GM21360 (cell line): Measurements from ENCODE around the gene ISLR2.
A peak's percentile ranks its signal among the peaks of the same experiment; 100 is the strongest.
"Not testable (repeated sequence)": the region's sequence is repeated elsewhere in the genome, so short reads cannot be mapped to it uniquely, and the experiment has no call there.

Experiments used
- ATAC-seq: cut with Tn5 transposase; IDR thresholded peaks from one replicate; pipeline ENCODE4 v1.9.1; 2021; ENCODE audit warnings: mild to moderate bottlenecking, moderate library complexity; ENCODE audit not compliant: unreplicated experiment

ISLR2 gene, protein sequence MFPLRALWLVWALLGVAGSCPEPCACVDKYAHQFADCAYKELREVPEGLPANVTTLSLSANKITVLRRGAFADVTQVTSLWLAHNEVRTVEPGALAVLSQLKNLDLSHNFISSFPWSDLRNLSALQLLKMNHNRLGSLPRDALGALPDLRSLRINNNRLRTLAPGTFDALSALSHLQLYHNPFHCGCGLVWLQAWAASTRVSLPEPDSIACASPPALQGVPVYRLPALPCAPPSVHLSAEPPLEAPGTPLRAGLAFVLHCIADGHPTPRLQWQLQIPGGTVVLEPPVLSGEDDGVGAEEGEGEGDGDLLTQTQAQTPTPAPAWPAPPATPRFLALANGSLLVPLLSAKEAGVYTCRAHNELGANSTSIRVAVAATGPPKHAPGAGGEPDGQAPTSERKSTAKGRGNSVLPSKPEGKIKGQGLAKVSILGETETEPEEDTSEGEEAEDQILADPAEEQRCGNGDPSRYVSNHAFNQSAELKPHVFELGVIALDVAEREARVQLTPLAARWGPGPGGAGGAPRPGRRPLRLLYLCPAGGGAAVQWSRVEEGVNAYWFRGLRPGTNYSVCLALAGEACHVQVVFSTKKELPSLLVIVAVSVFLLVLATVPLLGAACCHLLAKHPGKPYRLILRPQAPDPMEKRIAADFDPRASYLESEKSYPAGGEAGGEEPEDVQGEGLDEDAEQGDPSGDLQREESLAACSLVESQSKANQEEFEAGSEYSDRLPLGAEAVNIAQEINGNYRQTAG

DNA sequence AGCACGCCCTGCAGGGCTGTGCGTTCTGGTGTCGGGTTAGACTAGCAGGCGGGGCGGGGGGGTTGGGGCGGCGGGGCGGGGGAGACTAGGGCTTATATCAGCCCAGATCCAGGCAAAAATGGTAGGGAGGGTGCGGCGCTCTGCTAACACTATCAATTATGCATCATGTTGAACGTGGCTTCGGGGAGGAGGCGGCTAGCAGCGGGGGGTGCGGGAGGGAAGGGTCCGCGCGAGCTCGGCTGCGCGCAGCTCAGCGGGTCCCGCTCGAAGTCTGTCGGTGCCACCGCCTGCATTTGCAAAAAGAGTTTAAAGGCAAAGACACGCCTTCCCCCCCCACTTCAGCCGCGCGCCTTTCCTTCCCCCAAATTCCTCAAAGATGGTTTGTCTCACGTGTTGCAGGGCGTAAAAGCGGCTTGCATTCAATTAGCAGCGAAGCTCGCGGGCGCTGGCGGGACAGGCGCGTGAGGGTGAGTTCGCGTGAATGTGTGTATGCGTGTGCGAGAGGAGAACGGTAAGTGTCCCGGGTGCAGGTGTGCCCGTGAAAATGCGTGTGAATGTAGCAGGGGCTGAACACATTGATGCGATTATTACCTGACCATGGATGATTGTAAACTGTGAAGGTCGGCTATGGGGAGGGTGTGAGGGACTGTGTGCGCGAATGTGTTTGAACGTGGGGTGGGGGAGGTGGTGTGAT lies at the start of gene ISLR2:
ISLR2 (plus strand) TSS at position 432 of the 694 bp plus-strand sequence. CDS start 2,169 bp downstream, outside the sequence.
- no peak for ATAC-seq

DNA sequence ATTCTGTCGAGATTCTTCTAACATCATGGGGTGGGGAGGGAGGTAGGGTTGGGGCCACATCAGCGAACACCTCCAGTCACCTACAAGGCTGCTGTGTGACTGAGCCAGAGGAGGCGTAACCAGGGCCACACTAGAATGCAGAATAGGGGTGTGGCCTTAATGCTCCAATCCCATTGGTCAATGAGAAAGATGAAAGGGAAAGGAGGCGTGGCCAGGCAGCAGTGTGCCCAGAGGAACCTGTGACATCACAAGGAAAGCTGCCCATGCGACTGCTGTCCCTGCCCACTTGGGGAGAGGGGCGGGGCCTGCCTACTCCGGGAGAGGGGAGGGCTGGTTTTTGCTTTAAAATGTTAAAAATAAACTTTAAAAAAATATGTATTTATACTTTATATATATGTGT lies 47.9 kb upstream of the ISLR2 start, which contains the start of gene GOLGA6A:
GOLGA6A (minus strand) TSS at position 101 of the 400 bp plus-strand sequence; CDS start at position 60, 41 bp downstream.
- not testable (repeated sequence) for ATAC-seq

DNA sequence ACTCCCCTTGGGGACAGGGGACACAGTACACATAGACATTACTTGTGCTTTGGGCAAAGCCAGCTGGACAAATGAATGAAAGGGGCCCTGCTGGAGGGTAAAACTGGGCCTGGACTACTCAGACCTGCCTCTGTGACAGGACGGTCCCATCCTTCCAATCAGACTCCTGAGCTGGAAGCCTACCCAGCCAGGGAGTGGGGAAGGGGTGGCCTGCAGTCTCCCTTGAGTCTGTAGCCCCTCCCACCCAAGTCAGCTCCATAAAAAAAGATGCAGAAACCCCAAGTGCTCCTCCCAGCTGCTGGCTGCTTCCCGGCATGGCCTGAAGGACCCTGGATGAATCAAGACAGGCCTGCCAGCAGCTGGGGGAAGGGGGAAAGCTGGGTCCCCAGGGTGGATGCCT lies 35.8 kb upstream of the ISLR2 start:
- not testable (repeated sequence) for ATAC-seq

DNA sequence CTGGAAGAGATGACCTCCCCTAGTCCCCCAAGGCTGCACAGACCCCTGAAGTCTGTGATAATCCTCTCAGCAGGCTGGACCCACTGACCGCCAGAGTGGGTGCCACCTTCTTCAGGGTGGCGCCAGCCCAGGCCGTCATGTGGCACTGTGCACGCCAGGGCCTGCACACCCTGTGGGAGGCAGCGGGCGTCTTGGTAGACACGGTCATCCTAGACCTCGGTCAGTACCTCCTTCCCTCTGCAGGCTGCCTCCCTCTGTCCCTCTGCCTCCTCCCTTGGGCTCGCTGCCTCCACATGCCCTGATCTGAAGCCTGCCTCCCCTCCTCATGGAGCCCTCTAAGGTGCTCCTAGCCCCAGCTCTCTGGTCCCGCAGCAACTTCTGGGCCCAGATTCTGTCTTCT lies 34.8 kb upstream of the ISLR2 start:
- ATAC-seq = not testable (repeated sequence)

DNA sequence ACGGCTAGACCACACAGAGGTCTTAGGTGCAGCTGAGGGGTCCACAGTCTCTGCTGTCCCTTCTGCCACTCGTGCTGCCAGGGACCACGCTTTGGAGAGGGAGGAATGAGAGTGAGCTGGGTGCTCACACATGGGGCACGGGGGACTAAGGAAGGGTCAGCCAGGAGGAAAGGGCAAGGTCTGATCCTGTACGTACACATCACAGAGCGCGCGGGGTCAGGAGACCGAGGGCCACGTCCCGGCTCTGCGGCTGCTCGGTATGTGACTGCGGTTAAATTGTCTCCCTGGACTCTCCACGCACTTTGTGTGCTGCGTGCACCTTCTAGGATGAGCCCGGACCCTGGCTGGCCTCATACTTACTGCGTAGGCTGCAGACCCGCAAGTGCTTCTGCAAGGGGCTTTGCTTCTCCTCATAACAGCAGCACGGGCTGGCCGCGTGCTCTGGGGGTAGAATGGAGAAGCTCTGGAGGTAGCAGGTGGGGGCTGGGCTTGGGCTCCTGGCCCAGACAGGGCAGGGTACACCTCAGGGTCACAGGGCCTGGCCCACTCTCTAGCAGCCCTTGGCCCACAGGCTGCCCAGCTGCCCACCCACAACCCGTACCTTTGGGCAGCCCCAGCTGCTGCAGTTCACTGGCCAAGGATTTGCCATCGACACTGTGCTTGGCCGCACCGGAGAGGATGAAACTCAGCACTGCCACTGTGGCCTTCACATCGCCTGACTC lies 33.5 kb upstream of the ISLR2 start:
- ATAC-seq = not testable (repeated sequence)

DNA sequence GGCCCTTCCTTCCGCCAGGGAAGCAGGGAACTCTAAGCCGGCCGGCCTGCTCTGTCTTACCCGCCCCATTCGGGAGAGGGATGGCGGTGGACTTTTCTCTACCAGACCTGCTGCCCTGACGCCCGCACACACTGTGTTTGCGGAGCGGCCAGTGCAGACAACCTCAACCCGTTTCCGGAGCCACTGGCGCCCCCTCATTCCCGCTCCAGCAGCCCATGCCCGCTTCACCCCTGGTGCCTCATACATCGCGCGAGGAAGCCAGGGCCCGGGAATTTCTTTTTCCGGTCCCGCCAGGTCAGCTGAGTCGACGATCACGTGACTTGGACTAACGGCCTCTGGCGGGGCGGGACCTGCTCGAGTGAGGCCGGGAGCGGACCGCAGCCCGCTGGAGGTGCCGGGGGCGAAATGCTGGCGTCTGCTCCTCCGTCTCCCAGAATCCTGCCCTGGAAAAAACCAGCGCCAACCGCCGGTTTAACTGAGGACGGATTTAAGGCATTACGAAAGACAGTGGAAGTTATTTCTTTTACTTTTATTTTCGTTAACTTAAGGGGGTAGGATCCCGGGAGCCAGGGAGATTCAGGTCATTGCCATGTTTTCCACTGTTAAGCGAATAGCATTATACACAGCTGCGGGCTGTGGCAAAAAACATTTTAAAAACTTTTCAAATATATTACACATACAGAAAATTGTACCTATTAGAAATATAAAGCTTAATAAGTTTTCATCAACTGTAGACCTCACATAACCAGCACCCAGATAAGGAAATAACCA lies 30.2 kb upstream of the ISLR2 start:
- ATAC-seq = peak; percentile 59

DNA sequence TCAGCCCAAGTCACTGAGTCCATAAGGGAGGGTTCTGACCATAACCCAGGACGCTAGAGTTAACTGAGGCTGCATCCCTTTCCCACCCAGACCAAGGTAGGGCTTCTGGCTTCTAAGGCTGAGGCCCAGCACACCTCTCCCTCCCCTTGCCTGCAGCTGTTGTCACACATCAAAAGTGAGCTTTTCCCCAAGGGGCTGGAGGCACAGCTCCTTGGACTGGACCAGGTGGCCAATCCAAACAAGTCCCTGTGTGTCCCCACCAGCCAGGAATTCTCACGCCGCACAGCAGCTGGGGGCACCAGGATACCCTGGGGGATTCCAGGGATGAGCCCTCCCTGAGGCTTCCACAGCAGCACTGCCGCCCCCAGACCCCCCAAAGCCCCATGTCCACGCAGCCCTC lies 22.3 kb upstream of the ISLR2 start:
- no peak for ATAC-seq

DNA sequence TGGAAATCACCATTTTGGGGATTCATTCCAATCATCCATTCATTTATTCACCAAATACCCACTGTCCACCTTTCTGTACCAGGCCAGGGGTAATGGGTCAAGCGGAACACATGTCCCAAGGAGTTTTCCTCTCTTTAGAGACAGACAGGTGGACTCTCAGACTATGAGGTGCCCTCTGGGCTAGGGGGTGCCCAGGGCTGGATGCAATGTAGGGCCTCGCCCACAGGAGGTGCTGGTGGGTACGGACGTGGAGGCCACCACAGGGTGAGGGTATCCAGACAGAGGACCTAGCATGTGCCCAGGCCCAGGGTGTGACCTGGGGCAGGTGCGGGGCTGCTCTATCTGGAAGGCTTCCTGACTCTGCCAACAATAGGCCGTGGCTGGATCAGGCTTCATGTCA lies 21.8 kb upstream of the ISLR2 start:
- ATAC-seq = not testable (repeated sequence)

DNA sequence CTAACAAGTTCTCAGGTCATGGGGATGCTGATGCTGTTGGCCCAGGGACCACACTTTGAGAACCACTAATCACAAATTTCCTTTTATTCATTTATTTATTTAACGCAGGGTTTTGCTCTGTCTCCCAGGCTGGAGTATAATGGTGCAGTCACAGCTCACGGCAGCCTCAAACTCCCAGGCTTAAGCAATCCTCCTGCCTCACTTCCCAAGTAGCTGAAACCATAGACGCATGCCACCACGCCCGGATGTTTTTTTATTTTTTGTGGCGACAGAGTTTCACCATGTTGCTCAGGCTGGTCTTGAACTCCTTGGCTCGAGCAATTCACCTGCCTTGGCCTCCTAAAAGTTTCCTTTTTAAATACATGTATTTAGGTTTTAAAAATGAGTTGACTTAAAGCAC lies 20.7 kb upstream of the ISLR2 start:
- ATAC-seq = no peak

DNA sequence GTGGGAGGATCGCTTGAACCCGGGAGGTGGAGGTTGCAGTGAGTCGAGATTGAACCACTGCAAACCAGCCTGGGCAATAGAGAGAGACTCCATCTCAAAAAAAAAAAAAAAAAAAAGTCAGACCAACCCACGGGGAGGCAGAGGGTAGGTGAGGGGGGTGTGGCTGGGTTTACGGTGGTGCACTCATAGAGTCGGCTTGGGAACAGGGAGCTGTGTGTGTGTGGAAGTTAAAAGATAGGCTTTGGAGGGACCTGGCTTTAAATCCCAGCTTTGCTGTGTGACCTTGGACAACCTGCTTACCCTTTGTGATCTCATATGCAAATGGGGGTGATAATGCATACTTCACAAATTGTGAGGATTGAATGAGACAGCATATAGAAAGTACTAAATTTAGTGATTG lies 10.0 kb upstream of the ISLR2 start:
- ATAC-seq = no peak

DNA sequence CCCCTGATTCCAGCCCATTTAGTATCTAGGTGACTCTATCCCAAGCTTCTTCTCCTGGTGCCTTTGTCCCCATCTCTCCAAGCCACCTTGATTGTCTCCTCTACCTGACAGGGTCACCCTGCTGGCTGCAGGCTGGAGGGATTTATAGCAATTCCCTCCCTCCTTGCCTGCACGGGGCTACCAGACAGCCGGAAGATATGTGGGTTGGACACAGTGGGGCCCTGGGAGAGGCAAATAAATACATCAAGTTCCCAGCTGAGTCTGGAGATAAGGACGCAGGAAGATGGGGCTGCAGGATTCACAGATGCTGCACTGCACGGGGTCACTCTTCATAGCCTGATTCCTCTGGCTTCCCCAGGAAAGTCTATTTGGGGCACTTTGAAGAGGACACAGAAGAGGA lies 9.3 kb upstream of the ISLR2 start:
- no peak for ATAC-seq

DNA sequence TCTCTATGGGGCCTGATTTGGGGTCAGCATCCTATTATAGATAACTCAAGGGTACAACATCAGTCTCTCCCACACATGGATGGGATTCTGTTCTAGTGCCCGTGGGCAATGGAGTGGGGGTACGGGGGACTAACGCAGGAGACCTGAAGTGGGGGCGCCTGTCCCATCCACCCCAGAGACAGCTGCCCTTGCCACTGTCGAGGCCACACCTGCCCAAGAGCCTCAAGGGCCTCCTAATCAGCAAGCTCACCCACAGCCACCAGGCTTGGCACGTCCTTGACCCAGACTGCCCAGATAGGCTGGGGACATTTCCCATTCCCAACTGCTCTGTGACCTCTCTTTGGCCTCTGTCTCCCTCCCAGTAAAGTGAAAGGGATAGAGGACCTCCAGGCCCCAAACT lies 8.5 kb upstream of the ISLR2 start:
- no peak for ATAC-seq

DNA sequence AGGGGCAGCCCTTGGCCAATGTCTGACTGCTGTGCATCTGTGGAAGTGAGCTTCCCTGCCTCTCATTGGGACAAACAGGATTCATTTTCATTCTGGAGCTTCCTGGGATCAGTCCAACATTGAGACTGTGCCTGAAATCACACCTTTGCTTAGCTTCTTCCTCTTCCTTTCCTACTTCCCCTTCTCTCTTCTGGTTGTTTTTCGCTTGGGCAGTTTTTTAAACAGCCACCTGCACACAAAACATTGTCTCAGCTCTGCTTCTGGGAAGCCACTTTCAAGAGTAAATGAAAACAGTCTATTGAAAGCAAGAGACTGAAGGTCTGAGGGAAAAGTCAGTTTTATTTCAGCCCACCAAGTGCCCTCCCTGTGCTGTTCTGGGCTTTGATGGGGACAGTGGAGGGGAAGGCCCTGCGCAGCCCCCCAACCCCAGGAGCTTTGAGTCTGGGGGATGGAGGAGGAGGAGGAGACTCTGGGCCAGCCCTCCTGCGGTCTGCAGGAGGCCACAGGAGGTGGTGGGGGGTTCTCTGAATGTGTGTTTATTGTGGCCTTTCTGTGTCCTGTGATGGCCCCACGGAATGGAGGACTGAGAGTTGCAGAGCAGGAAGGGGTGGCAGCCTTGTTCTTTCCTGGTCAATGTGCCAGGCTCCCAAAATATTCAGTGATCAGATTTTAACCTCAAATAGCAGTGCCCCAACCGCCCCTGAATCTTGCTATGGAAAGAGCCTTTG lies 7.8 kb upstream of the ISLR2 start:
- ATAC-seq = no peak

DNA sequence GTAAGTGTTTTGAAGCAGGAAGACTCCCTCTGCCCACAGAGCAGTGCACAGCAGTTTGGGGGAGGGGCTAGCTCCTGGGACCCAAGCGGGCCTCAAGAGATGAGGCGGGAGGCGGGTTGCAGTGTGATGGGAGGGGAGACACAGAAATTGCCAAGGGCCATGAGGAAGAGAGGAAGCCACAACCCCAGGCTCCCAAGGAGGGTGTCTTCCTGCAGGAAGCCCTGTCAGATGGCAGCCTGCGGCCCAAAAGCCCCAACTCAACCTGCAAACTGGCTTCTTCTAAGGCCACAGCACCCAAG lies 7.3 kb upstream of the ISLR2 start:
- ATAC-seq = no peak

DNA sequence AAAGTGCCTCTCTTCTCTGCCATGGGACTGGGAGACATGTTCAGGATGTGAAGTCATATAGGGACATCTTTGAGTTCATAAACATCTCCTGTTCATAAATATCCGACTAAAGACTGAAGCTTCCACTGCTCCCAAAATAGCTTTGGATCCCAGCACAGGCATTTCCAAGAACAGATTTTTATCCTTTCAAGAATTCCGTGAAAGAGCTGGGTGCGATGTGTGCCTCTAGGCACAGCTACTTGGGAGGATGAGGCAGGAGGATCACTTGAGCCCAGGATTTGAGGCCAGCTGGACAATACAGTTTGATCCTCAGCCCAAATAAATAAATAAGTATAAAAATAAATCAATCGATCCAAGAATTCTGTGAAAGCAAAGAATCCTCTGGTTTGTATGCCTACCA lies 6.7 kb upstream of the ISLR2 start:
- no peak for ATAC-seq

DNA sequence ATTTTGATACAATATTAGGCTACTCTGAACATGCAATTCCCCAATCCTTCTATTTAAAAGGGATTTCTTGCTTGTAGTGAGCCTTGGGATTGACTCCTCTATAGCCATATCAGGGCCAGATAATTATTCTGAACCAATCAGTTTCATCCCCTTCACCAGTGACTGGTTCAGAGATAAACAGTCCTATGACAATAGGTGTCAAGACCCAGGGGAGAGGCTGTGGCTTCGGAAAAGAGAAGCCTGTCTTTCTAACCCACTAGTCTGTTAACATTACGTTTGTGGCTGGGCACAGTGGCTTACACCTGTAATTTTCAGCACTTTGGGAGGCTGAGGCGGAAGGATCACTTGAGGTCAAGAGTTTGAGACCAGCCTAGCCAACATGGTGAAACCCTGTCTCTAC lies 6.2 kb upstream of the ISLR2 start:
- no peak for ATAC-seq

DNA sequence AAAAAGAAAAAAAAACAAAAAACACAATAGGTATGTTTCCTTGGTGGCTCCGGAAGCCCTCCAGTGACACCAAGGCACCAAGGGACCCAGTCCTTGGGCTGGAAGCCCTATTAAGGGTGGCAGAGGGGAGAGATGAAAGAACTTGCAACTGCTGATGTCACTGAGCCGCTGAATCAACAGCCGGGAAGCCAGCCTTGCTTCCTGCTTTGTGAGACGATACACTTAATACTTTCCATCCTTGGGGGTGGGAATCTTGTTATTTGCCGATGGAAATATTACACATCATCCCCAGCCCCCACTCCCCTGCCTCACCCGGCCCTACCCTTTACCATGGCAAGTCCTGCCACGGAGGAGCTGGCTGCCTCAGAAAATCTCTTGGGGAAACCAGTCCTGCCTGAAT lies 5.6 kb upstream of the ISLR2 start:
- no peak for ATAC-seq

DNA sequence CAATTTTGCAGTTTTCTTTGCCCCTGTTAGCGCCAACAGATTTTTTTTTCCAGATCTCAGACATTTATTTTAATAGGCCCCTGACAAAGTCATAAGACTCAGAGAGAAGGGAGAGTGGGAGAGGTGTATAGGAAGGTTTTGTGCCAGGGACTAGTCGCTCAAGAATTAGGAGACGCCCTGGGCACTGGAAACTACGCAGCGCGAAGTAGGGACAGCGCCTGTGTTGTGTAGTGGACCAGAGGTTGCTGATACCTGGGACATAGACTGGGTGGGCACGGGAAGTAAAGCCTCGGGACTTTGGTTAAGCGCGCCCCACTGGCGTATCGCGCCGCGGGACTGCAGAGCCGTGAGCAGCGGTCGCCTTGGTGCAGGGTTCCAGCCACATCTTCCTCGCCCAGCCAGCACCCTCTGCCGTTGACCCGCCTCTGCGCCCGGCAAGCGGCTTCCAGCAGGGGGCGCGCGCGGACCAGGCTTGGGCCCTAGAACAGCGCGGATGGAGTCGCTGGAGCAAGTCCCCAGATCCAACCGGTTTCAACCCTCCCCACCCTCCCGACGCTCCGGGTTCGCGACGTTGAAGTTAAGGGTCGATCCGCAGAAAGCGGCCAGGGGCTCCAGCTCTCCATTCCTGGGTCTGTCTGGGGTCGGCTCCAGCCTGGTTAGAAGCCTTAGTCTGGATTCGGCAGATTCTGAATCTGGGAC lies 3.0 kb upstream of the ISLR2 start:
- ATAC-seq = no peak
